OCI-LY1 (cell line): ENCODE data around the gene CHMP3.

Experiments used
- CTCF ChIP-seq: fragments of 200-600 bp; sonication (generic), shearing (Covaris generic); IDR thresholded peaks from 2 replicates; pipeline ENCODE4 v1.5.1; 2017; ENCODE audit warnings: mild to moderate bottlenecking, antibody characterized with exemption, low read length, moderate library complexity, mixed read lengths
- EZH2 ChIP-seq: fragments of 200-600 bp; sonication (generic), shearing (Covaris generic); IDR thresholded peaks from 2 replicates; pipeline ENCODE4 v1.8.0; 2017; ENCODE audit warnings: borderline replicate concordance, mixed run types, mild to moderate bottlenecking, antibody characterized with exemption, low read length, moderate library complexity, mixed read lengths

- no peak for TF ChIP-seq CTCF
- TF ChIP-seq EZH2, result no peak
Observed at GRCh38 chr2:86577817-86578456, 14.7 kb upstream of the CHMP3 start.
